Adrenal gland (tissue), 12 donors: ENCODE data around the gene PLXNA2. TPM values are rescaled to one million over a fixed set of nuclear protein-coding genes. Genes with fewer than 3 reads are reported as not detected.

Source experiments
- DNase-seq, 7 donors: peaks; one replicate each; pipeline ENCODE4 v3.0.0-alpha.2; 2019 to 2020
- H3K27ac ChIP-seq, 5 donors: fragments of 200-600 bp; sonication (generic) in 4 of 5; 1 replicate in 3 of 5; 2 replicates in 2 of 5; pipeline versions ENCODE4 v1.5.1 to v1.8.0; 2016 to 2020; ENCODE audit warnings: mild to moderate bottlenecking in 1 of 5
- H3K27me3 ChIP-seq: fragments of 200-600 bp; 2 replicates; pipeline ENCODE4 v1.8.0; 2021
- H3K36me3 ChIP-seq, 2 donors: fragments of 200-600 bp; replicated peaks in 1 of 2; 1 replicate in 1 of 2; 2 replicates in 1 of 2; pipeline versions ENCODE4 v1.5.1 to v1.8.0; 2018 to 2022
- H3K4me1 ChIP-seq, 2 donors: fragments of 200-600 bp; replicated peaks in 1 of 2; 1 replicate in 1 of 2; 2 replicates in 1 of 2; pipeline versions ENCODE4 v1.5.1 to v1.8.0; 2018 to 2021
- H3K4me3 ChIP-seq, 4 donors: fragments of 200-600 bp; sonication (generic) in 3 of 4; one replicate each; pipeline ENCODE4 v1.5.1; 2016 to 2018
- H3K9me3 ChIP-seq, 3 donors: fragments of 200-600 bp; sonication (generic) in 1 of 3; replicated peaks in 1 of 3; 1 replicate in 2 of 3; 2 replicates in 1 of 3; pipeline versions ENCODE4 v1.5.1 to v1.8.0; 2016 to 2021
- CTCF ChIP-seq, 6 experiments: fragments of 450-650 bp in 4 of 6; fragments of 200-600 bp in 2 of 6; sonication (generic) in 1 of 6; IDR thresholded peaks; 1 replicate in 5 of 6; 2 replicates in 1 of 6; pipeline versions ENCODE4 v1.5.1 to v1.8.0; 2016 to 2021; ENCODE audit warnings: antibody characterized with exemption in 6 of 6, mild to moderate bottlenecking in 2 of 6, moderate library complexity in 1 of 6
- POLR2A ChIP-seq, 2 donors: fragments of 450-650 bp; IDR thresholded peaks; one replicate each; pipeline ENCODE4 v1.6.1; 2017; ENCODE audit warnings: antibody characterized with exemption in 2 of 2, mild to moderate bottlenecking in 2 of 2, moderate library complexity in 1 of 2
- WGBS, 4 donors: extraction: QIAGEN DNeasy Blood & Tissue Kit in 2 of 4; methylation state at CpG; one replicate each; pipeline versions ENCODE4 v1.1.5 to v1.1.7; 2013 to 2017; 5-methylcytosine and 5-hydroxymethylcytosine counted together
- intact Hi-C, 2 donors: fragments of 100-400 bp; cut with DNase I; formaldehyde crosslinking; loops; one replicate each; pipeline versions ENCODE4 v1.14.1 to v1.15.0; 2022 to 2023
- polyA plus RNA-seq, 3 donors: library from polyadenylated mRNA; stranded (reverse); fragments of 200-250 nt in 2 of 3; fragments of 350-450 nt in 1 of 3; fragmentation: Illumina TruSeq in 1 of 3; extraction: RNeasy Lipid Tissue Mini Kit (QIAGEN cat#74804) in 1 of 3; gene quantifications; one replicate each; pipeline ENCODE4 v1.2.3, GENCODE V29; 2013 to 2014
- total RNA-seq, 9 donors: library from RNA; depleted of rRNA in 4 of 9; stranded (reverse); fragments of >200 nt in 4 of 9; fragments of 120-200 nt in 1 of 9; fragmentation: NEBNext Ultra II Directional in 1 of 9; extraction: Animal tissue kit (Norgen Biotek cat#: 25700) in 1 of 9; gene quantifications; one replicate each; pipeline versions ENCODE4 v1.1.0 to v1.2.4, GENCODE V29; 2013 to 2023
- donor health status: healthy with polysubstance abuse.
- donor health status: Bipolar disorder and iron deficiency.
- donor health status: DM: yes; HTN: yes; CAD: no.
- donor health status: DM: no; HTN: no; CAD: no.
- donor health status: DM: no; HTN: no; CAD: no.
- donor health status: DM: yes; HTN: yes; CAD: no.

Gene PLXNA2
- total and polyA plus RNA-seq, 12 donors, result 2.7 to 9.4 (median 4.5) TPM

- Histone ChIP-seq H3K4me1 (peaks cover 0 to 29% of the 10 kb centered on the region in 2 donors), H3K27me3 (no peaks in the 10 kb centered on the region), H3K27ac (no peak overlapping the region), H3K4me3 (no peak overlapping the region), H3K9me3 (no peaks in the 10 kb centered on the region), H3K36me3 (peaks cover 0 to 4% of the 10 kb centered on the region in 2 donors)
- WGBS, 4 donors, result 93 to 98% (median 97%) methylated on average over 14 to 16 of the region's 16 CpGs
- DNase-seq, result no peak
- intact Hi-C loops, result no loop called here
- TF ChIP-seq POLR2A (IDR thresholded peaks at IDR 0.05), result no peak
- no peak for TF ChIP-seq CTCF (IDR thresholded peaks at IDR 0.05)
Measured at GRCh38 chr1:208216806-208217205, 27.4 kb downstream of the PLXNA2 start.

GRCh38 chr1:208216062-208216461 is 28.1 kb downstream of the PLXNA2 start:
- Histone ChIP-seq H3K27ac (peak overlapping the region in 1 of 5 donors; percentile 5), H3K4me3 (no peak overlapping the region), H3K27me3 (no peaks in the 10 kb centered on the region), H3K4me1 (peaks cover 0 to 24% of the 10 kb centered on the region in 2 donors), H3K9me3 (no peaks in the 10 kb centered on the region), H3K36me3 (peaks cover 0 to 4% of the 10 kb centered on the region in 2 donors)
- TF ChIP-seq CTCF (IDR thresholded peaks at IDR 0.05) (no peak), POLR2A (IDR thresholded peaks at IDR 0.05) (no peak)
- no peak for DNase-seq
- intact Hi-C loops, result no loop called here
- WGBS, 4 donors, result 74 to 90% (median 77%) methylated on average over 1 of the region's 1 CpG

GRCh38 chr1:208215393-208215792 is 28.8 kb downstream of the PLXNA2 start:
- peak overlapping the region in 1 of 5 donors; percentile 5 for H3K27ac ChIP-seq
- H3K27me3 ChIP-seq, result no peaks in the 10 kb centered on the region
- peaks cover 0 to 4% of the 10 kb centered on the region in 2 donors for H3K36me3 ChIP-seq
- intact Hi-C loops, result no loop called here
- H3K9me3 ChIP-seq, result no peaks in the 10 kb centered on the region
- H3K4me3 ChIP-seq, result no peak overlapping the region
- TF ChIP-seq CTCF (IDR thresholded peaks at IDR 0.05), result no peak
- no peak for TF ChIP-seq POLR2A (IDR thresholded peaks at IDR 0.05)
- H3K4me1 ChIP-seq, result peaks cover 0 to 24% of the 10 kb centered on the region in 2 donors
- DNase-seq, result no peak

- no peak overlapping the region for H3K27ac ChIP-seq
- peak in 1 of 7 donors; percentile 27 for DNase-seq
- H3K27me3 ChIP-seq, result no peaks in the 10 kb centered on the region
- 50 to 66% (median 58%) methylated on average over 3 of the region's 3 CpGs for WGBS, 4 donors
- no peak overlapping the region for H3K4me3 ChIP-seq
- TF ChIP-seq POLR2A (IDR thresholded peaks at IDR 0.05) (no peak), CTCF (IDR thresholded peaks at IDR 0.05) (no peak)
- peaks cover 0 to 11% of the 10 kb centered on the region in 2 donors for H3K4me1 ChIP-seq
- no peaks in the 10 kb centered on the region for H3K9me3 ChIP-seq
- H3K36me3 ChIP-seq, result peaks cover 0 to 4% of the 10 kb centered on the region in 2 donors
- intact Hi-C loops, result no loop called here
Measured at GRCh38 chr1:208213786-208214185, 30.4 kb downstream of the PLXNA2 start.
